GM21367 (cell line): ENCODE measurements around the gene CYP19A1.

Source experiments
- ATAC-seq: cut with Tn5 transposase; IDR thresholded peaks from one replicate; pipeline ENCODE4 v1.9.1; 2021; ENCODE audit not compliant: unreplicated experiment

CYP19A1 gene

GRCh38 chr15:51328926-51329325 lies 9.5 kb downstream of the CYP19A1 start:
- no peak for ATAC-seq

DNA sequence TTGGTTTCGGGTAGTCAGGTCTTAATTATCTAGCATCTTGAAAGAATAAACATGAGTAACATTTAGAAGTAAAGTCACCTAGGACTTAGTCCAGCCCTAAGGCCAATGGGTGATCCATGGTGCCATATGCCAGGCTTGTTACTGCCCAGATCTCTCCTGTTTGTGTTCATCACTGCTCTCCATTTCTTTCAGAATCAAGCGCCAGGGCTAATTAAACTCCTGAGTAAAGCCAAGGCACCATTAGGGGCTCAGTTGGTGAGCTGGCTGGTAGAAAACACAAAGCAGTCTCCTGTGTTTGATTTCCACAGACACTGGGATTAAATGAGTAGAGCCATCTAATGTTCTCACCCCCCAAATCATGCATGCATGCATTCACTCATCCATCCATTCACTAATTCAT lies 11.3 kb downstream of the CYP19A1 start:
- ATAC-seq: no peak

- ATAC-seq: no peak
Measured at GRCh38 chr15:51325167-51325566, 13.2 kb downstream of the CYP19A1 start.

DNA sequence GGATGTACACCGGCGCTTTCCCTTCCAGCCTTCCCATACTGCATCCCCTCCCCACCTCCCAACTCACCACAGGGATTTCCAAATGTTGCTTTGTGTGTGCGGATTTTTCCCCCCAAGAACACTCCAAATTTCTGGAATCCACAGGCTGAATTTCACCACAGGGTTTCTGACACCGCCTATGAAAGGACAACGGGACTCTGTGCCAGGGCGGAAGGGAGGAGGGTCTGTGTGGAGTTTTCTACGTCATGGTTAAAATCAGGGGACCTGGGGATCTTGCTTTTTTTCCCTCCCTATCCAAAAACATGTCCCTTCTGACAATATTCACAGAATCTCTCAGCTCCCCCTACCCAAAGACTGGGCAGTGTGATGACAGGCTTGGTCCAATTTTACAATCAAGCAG lies 14.6 kb downstream of the CYP19A1 start:
- ATAC-seq: no peak

GRCh38 chr15:51322621-51323296 lies 15.6 kb downstream of the CYP19A1 start:
- no peak for ATAC-seq

GRCh38 chr15:51321316-51321715 lies 17.1 kb downstream of the CYP19A1 start:
- ATAC-seq: no peak

DNA sequence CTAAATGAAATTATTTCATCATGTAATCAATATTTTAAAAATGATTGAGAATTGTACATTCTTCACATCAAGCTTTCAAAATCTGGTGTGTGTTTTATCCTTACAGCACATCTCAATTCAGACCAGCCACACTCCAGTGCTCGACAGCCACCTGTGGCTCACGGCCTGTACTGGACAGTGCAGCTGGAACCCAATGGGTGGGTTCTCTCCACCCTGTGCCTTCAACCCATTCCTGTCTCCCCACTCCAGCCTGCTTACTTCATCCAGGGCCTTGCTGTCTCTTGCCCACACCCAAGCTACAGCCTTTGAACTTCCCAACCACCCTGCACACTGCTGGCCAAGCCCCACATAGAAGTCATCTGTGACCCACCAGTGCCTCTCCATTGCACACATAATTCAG lies 17.6 kb downstream of the CYP19A1 start:
- no peak for ATAC-seq

DNA sequence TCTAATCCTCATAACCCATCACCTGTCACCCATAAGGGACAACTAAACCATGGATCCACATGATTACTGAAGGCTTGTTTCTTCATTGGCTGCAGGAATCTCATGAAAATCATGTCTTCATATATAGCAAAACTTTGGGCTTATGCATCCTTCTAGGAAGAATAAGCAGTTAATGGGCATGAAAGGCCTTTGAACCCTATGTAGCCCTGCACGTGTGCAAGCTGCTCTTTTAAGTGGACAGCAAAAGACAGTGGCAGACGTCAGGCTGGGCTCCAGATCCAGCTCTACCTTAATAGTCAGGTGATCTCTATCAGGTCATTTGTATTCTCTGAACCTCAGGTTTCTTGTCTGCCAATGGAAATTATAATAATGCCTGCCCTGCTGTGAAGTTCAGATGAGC lies 18.9 kb downstream of the CYP19A1 start:
- ATAC-seq: no peak

DNA sequence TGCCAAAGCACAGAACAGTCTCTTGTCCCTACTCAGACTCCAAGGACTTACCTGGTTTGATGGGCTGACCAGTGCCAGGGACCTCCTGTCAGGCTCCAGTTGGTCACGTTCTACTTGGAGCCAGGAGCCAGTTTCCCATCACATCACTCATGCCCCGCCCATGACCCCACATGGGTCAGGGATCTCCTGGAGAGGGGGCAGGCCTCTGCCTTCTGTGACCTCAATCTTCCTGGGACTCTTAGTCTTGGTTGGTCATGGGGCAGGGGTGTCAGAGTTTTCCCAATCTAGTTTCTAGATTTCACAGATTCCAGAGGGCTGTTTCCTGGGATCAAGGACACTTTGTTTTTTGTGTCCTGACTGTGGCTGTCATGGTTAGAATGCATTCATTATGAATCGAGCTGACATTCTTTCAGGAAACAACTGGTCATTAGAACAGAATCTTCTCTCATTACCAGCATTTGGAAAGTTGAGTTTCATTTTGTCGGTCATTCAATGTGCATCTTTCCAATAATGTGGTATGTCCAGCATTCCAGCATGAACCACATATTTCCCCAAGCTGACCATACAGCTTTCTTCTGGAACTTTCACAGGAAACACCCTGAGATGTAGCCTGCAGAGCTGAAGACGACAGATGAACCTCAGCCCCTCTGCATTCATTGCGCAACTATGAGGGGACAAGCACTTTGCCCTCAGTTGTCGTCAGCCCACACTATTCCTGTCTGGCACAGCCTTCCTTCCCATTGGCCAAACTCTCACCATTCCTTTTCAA lies 19.8 kb downstream of the CYP19A1 start:
- no peak for ATAC-seq

- ATAC-seq: no peak
Measured at GRCh38 chr15:51316636-51317035, 21.8 kb downstream of the CYP19A1 start.

- no peak for ATAC-seq
Measured at GRCh38 chr15:51315726-51316125, 22.7 kb downstream of the CYP19A1 start.

GRCh38 chr15:51314391-51315337 lies 23.7 kb downstream of the CYP19A1 start:
- ATAC-seq: no peak

GRCh38 chr15:51313644-51314280 lies 24.6 kb downstream of the CYP19A1 start:
- no peak for ATAC-seq

GRCh38 chr15:51313074-51313393 lies 25.4 kb downstream of the CYP19A1 start:
- ATAC-seq: no peak

GRCh38 chr15:51312166-51313073 lies 26.0 kb downstream of the CYP19A1 start:
- ATAC-seq: no peak

GRCh38 chr15:51311510-51311909 lies 26.9 kb downstream of the CYP19A1 start:
- no peak for ATAC-seq

DNA sequence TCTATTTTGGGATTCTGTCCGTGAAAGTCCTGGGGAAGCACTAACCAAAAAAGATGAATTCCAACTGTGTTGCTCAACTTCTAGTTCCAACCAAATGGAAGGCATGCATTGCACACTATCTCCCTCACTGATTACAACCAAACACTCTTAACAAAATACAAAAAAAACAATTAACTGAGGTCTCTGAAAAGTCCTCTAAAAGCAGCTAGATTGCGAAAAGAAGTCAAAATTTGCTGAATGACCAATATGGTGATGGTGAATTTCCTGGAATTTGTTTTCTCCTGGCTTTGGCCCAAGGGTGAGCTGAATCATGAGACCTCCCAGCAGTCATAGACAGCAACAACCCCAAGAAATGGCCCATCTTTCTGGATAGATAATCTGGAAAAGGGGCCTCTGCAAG lies 28.3 kb downstream of the CYP19A1 start:
- ATAC-seq: no peak

DNA sequence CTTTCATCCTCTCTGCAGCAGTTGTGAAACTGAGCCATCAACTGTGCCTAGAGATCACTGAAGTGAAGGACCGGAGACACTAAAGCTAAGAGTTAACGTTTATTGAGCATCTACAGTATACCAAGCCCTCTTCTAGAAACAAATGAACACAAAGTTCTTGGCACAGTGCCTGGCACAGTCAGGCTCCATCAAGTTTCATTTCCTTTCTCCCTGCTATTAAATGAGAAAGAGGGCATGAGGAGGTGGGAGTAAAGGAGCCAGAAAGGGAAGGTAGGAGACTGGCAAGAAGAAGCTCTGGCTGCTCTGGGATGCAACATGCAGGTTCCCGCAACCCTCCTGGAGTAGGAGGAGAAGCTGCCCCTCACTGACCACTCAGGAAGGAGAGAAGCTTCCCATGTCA lies 30.6 kb downstream of the CYP19A1 start:
- no peak for ATAC-seq

GRCh38 chr15:51307325-51307724 lies 31.1 kb downstream of the CYP19A1 start:
- no peak for ATAC-seq

DNA sequence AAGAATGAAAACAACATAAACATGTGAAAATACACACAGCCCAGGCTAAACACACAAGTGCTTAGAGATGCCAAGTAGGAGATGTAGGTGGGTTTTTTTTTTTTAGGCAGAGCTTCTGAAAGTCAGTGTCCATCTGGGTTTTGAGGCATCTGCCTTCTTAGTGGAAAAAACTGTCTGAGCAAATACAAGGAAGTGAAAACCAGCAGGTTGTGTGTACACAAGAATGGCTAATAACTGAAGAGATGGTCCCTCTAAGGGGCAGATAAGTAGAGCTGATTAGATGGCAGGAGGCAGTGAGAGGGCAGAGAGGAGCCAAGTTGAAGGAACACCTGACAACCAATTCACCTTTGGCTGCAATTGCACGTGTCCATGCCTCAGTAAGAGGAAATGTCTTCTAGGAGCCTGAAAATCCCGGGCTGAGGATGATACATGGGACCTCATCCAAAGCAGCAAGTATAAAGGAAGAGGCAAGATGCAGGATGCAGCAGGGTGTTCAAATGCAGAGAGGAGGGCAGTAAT lies 34.9 kb downstream of the CYP19A1 start:
- no peak for ATAC-seq
